PFSK-1 (cell line): ENCODE data around the gene LDLRAD2.

Experiments
- POLR2AphosphoS5 ChIP-seq: IDR thresholded peaks from 2 replicates; pipeline ENCODE4 v1.6.1; 2012; ENCODE audit warnings: low read depth, mild to moderate bottlenecking, control low read depth, low read length, moderate library complexity
- SIN3A ChIP-seq: IDR thresholded peaks from 2 replicates; pipeline ENCODE4 v1.6.1; 2012; ENCODE audit warnings: mild to moderate bottlenecking, low read length, moderate library complexity, borderline replicate concordance; ENCODE audit not compliant: insufficient read depth

GRCh38 chr1:21821385-21822019 lies 9.4 kb downstream of the LDLRAD2 start:
- TF ChIP-seq SIN3A (no peak), POLR2AphosphoS5 (no peak)
